Measurements from ENCODE around the gene NACC1.

GRCh38 chr19:13100031-13100588 lies 18.0 kb upstream of the NACC1 start:
- no peak for TF ChIP-seq CTCF (conservative IDR thresholded peaks at IDR 0.05; ENCODE audit: low read depth in 2 of 2)
- no peak for TF ChIP-seq ETS1 (IDR thresholded peaks at IDR 0.05)
- no peak for TF ChIP-seq POLR2AphosphoS5 (IDR thresholded peaks at IDR 0.05; ENCODE audit: low read depth)

Measured in GM23338 (cell line).